IPS-20b (cell line): Measurements from ENCODE around the gene MRPL48.
"Not testable (repeated sequence)": the region's sequence is repeated elsewhere in the genome, so short reads cannot be mapped to it uniquely, and the experiment has no call there.

ENCODE experiments used
- H3K27ac ChIP-seq: one replicate; pipeline ENCODE4 v1.5.1; 2013; ENCODE audit warnings: low read length
- H3K27me3 ChIP-seq: 2 replicates; pipeline ENCODE4 v1.6.1; 2013; ENCODE audit warnings: mild to moderate bottlenecking, low read length, inconsistent platforms; ENCODE audit not compliant: insufficient read depth
- H3K36me3 ChIP-seq: 2 replicates; pipeline ENCODE4 v1.6.1; 2013; ENCODE audit warnings: low read depth, mild to moderate bottlenecking, inconsistent platforms, low read length, moderate library complexity; ENCODE audit not compliant: insufficient read depth
- H3K4me1 ChIP-seq: 2 replicates; pipeline ENCODE4 v1.6.1; 2013; ENCODE audit warnings: mild to moderate bottlenecking, control low read depth, inconsistent platforms, low read length, moderate library complexity; ENCODE audit not compliant: insufficient read depth
- H3K4me3 ChIP-seq: 2 replicates; pipeline ENCODE4 v1.5.1; 2013; ENCODE audit warnings: mild to moderate bottlenecking, low read length, inconsistent platforms
- H3K9ac ChIP-seq: 2 replicates; pipeline ENCODE4 v1.6.1; 2013; ENCODE audit warnings: low read depth, mild to moderate bottlenecking, inconsistent platforms, low read length, moderate library complexity
- H3K9me3 ChIP-seq: 2 replicates; pipeline ENCODE4 v1.6.1; 2013; ENCODE audit warnings: mild to moderate bottlenecking, low read depth, low read length, inconsistent platforms; ENCODE audit not compliant: insufficient read depth

The MRPL48 gene

GRCh38 chr11:73783483-73784020 is 4.1 kb upstream of the MRPL48 start:
- no peak overlapping the region for H3K4me3 ChIP-seq
- H3K9me3 ChIP-seq, result no peaks in the 10 kb centered on the region
- no peak overlapping the region for H3K27ac ChIP-seq
- peaks cover 6% of the 10 kb centered on the region; the same call in 1 of the 2 replicates for H3K4me1 ChIP-seq
- no peaks in the 10 kb centered on the region for H3K27me3 ChIP-seq
- no peaks in the 10 kb centered on the region for H3K36me3 ChIP-seq
- H3K9ac ChIP-seq, result no peak overlapping the region

- Histone ChIP-seq H3K27me3 (no peaks in the 10 kb centered on the region), H3K9me3 (no peaks in the 10 kb centered on the region), H3K27ac (peak overlapping the region; percentile 18)
Measured at GRCh38 chr11:73784080-73784634, 3.5 kb upstream of the MRPL48 start.

GRCh38 chr11:73784734-73785133 is 2.9 kb upstream of the MRPL48 start:
- Histone ChIP-seq H3K4me1 (peaks cover 6% of the 10 kb centered on the region; the same call in 1 of the 2 replicates), H3K4me3 (no peak overlapping the region), H3K36me3 (no peaks in the 10 kb centered on the region), H3K27ac (peak overlapping the region; percentile 18), H3K27me3 (no peaks in the 10 kb centered on the region), H3K9me3 (no peaks in the 10 kb centered on the region), H3K9ac (no peak overlapping the region)

More at GRCh38 chr11:73784080-73784634, 3.5 kb upstream of the MRPL48 start:
- Histone ChIP-seq H3K4me3 (no peak overlapping the region), H3K36me3 (no peaks in the 10 kb centered on the region), H3K9ac (no peak overlapping the region), H3K4me1 (peaks cover 6% of the 10 kb centered on the region; the same call in 1 of the 2 replicates)

GRCh38 chr11:73785467-73785866 is 2.2 kb upstream of the MRPL48 start:
- H3K9ac ChIP-seq, H3K27ac ChIP-seq: not testable (repeated sequence)

GRCh38 chr11:73787051-73787642 is 527 bp upstream of the MRPL48 start:
- H3K4me1 ChIP-seq, result 0 out of 2 replicates have a peak, but pooled peaks cover 6% of the 10 kb centered on the region
- no peaks in the 10 kb centered on the region for H3K36me3 ChIP-seq
- H3K9me3 ChIP-seq, result no peaks in the 10 kb centered on the region
- peak overlapping the region; percentile 87 for H3K4me3 ChIP-seq
- no peaks in the 10 kb centered on the region for H3K27me3 ChIP-seq
- peak overlapping the region; percentile 96 for H3K9ac ChIP-seq
- H3K27ac ChIP-seq, result peak overlapping the region; percentile 85

More at GRCh38 chr11:73785467-73785866, 2.2 kb upstream of the MRPL48 start:
- H3K9me3 ChIP-seq, H3K4me3 ChIP-seq, H3K4me1 ChIP-seq, H3K27me3 ChIP-seq, H3K36me3 ChIP-seq: not testable (repeated sequence)

GRCh38 chr11:73789279-73789670 is 1.6 kb downstream of the MRPL48 start:
- no peaks in the 10 kb centered on the region for H3K27me3 ChIP-seq
- no peak overlapping the region for H3K27ac ChIP-seq
- 0 out of 2 replicates have a peak, but pooled peaks cover 1% of the 10 kb centered on the region for H3K4me1 ChIP-seq
- H3K9me3 ChIP-seq, result no peaks in the 10 kb centered on the region
- H3K9ac ChIP-seq, result no peak overlapping the region
- H3K4me3 ChIP-seq, result no peak overlapping the region
- H3K36me3 ChIP-seq, result no peaks in the 10 kb centered on the region

GRCh38 chr11:73792584-73792983 is 4.9 kb downstream of the MRPL48 start:
- no peak overlapping the region for H3K27ac ChIP-seq
- no peak overlapping the region for H3K4me3 ChIP-seq
- no peaks in the 10 kb centered on the region for H3K27me3 ChIP-seq
- H3K36me3 ChIP-seq, result no peaks in the 10 kb centered on the region
- no peak overlapping the region for H3K9ac ChIP-seq
- H3K4me1 ChIP-seq, result no peaks in the 10 kb centered on the region
- no peaks in the 10 kb centered on the region for H3K9me3 ChIP-seq

GRCh38 chr11:73795925-73796632 is 8.4 kb downstream of the MRPL48 start:
- Histone ChIP-seq H3K4me1 (no peaks in the 10 kb centered on the region), H3K4me3 (no peak overlapping the region), H3K27me3 (no peaks in the 10 kb centered on the region), H3K27ac (no peak overlapping the region), H3K36me3 (no peaks in the 10 kb centered on the region), H3K9ac (no peak overlapping the region), H3K9me3 (no peaks in the 10 kb centered on the region)

- Histone ChIP-seq H3K9ac (no peak overlapping the region), H3K27ac (no peak overlapping the region), H3K4me3 (no peak overlapping the region), H3K9me3 (no peaks in the 10 kb centered on the region), H3K4me1 (no peaks in the 10 kb centered on the region), H3K27me3 (no peaks in the 10 kb centered on the region), H3K36me3 (no peaks in the 10 kb centered on the region)
Measured at GRCh38 chr11:73797457-73797856, 9.8 kb downstream of the MRPL48 start.

- no peaks in the 10 kb centered on the region for H3K4me1 ChIP-seq
- H3K9ac ChIP-seq, result no peak overlapping the region
- H3K36me3 ChIP-seq, result no peaks in the 10 kb centered on the region
- no peaks in the 10 kb centered on the region for H3K9me3 ChIP-seq
- H3K4me3 ChIP-seq, result no peak overlapping the region
- no peaks in the 10 kb centered on the region for H3K27me3 ChIP-seq
- no peak overlapping the region for H3K27ac ChIP-seq
Measured at GRCh38 chr11:73800276-73800806, 12.7 kb downstream of the MRPL48 start.

- Histone ChIP-seq H3K27ac (no peak overlapping the region), H3K36me3 (no peaks in the 10 kb centered on the region), H3K4me3 (no peak overlapping the region), H3K4me1 (no peaks in the 10 kb centered on the region), H3K9ac (no peak overlapping the region), H3K9me3 (no peaks in the 10 kb centered on the region), H3K27me3 (no peaks in the 10 kb centered on the region)
Measured at GRCh38 chr11:73801136-73801535, 13.5 kb downstream of the MRPL48 start.
